NCI-H2196 treated with DMSO at 0.1 percent for 48 hours (cell line): Measurements from ENCODE around the gene PCCA.
"Not testable (repeated sequence)": the region's sequence is repeated elsewhere in the genome, so short reads cannot be mapped to it uniquely, and the experiment has no call there.

Source experiments
- DNase-seq: peaks from one replicate; lab custom pipeline; 2025; ENCODE audit not compliant: unreplicated experiment; lab: John Stamatoyannopoulos, UW

PCCA gene

GRCh38 chr13:100565286-100565685, 476.4 kb downstream of the PCCA start:
- no peak for DNase-seq

GRCh38 chr13:100566543-100566942, 477.6 kb downstream of the PCCA start:
- DNase-seq, result no peak

- DNase-seq, result no peak
Measured at GRCh38 chr13:100573121-100573520, 484.2 kb downstream of the PCCA start.

- DNase-seq, result not testable (repeated sequence)
Measured at GRCh38 chr13:100577239-100577638, 488.3 kb downstream of the PCCA start.
